K562 (cell line): Measurements from ENCODE around the gene EIF3K. TPM values are rescaled to one million over a fixed set of nuclear protein-coding genes. Genes with fewer than 3 reads are reported as not detected.
A peak's percentile ranks its signal among the peaks of the same experiment; 100 is the strongest.

Experiments
- ARID2 ChIP-seq: fragments of 450-650 bp; IDR thresholded peaks from 2 replicates; pipeline ENCODE4 v1.6.1; 2017; ENCODE audit warnings: antibody characterized with exemption, mild to moderate bottlenecking
- CHD7 ChIP-seq: fragments of 200-600 bp; sonication (generic); IDR thresholded peaks from one replicate; pipeline ENCODE4 v1.6.1; 2012; ENCODE audit warnings: mild to moderate bottlenecking, low read depth, low read length, inconsistent platforms
- ELF2 ChIP-seq: fragments of 250-450 bp; sonication (Bioruptor Pico); IDR thresholded peaks from 2 replicates; pipeline ENCODE4 v1.5.0; 2021; ENCODE audit warnings: mild to moderate bottlenecking
- FIP1L1 ChIP-seq: fragments of 200-400 bp; formaldehyde crosslinking; IDR thresholded peaks from 2 replicates; pipeline ENCODE4 v1.6.1; 2018; ENCODE audit warnings: mild to moderate bottlenecking, low read depth, low read length; ENCODE audit not compliant: poor library complexity, severe bottlenecking
- FOXK1 ChIP-seq: sonication (generic); formaldehyde crosslinking; IDR thresholded peaks from 2 replicates; pipeline ENCODE4 v1.8.0; 2022; ENCODE audit warnings: missing genetic modification reagents, mild to moderate bottlenecking, borderline replicate concordance
- HES1 ChIP-seq: fragments of 450-650 bp; IDR thresholded peaks from 2 replicates; pipeline ENCODE4 v1.6.1; 2016; ENCODE audit warnings: low read depth, mild to moderate bottlenecking, moderate library complexity
- MBD2 ChIP-seq: sonication (generic); IDR thresholded peaks from 2 replicates; pipeline ENCODE4 v1.6.1; 2016; ENCODE audit warnings: low read depth, borderline replicate concordance
- NBN ChIP-seq: fragments of 450-650 bp; IDR thresholded peaks from 2 replicates; pipeline ENCODE4 v1.6.1; 2016; ENCODE audit warnings: low read depth, mild to moderate bottlenecking
- PYGO2 ChIP-seq: fragments of 450-650 bp; IDR thresholded peaks from 2 replicates; pipeline ENCODE4 v1.6.1; 2016; ENCODE audit warnings: mild to moderate bottlenecking, missing genetic modification characterization, moderate library complexity, missing compliant biosample characterization
- RBM14 ChIP-seq: fragments of 200-400 bp; formaldehyde crosslinking; IDR thresholded peaks from 2 replicates; pipeline ENCODE4 v1.6.1; 2018; ENCODE audit warnings: low read depth, mild to moderate bottlenecking, low read length, moderate library complexity, borderline replicate concordance; ENCODE audit not compliant: insufficient read depth
- TFAP4 ChIP-seq: sonication (generic); formaldehyde crosslinking; IDR thresholded peaks from 2 replicates; pipeline ENCODE4 v1.8.0; 2022; ENCODE audit warnings: missing genetic modification reagents, mild to moderate bottlenecking, moderate library complexity, borderline replicate concordance
- ZNF212 ChIP-seq: fragments of 450-650 bp; formaldehyde crosslinking; IDR thresholded peaks from 2 replicates; pipeline ENCODE4 v1.4.0; 2020; ENCODE audit warnings: mild to moderate bottlenecking
- ZNF282 ChIP-seq: sonication (generic); formaldehyde crosslinking; IDR thresholded peaks from 2 replicates; pipeline ENCODE4 v1.8.1; 2023; ENCODE audit warnings: missing genetic modification reagents
- polyA plus RNA-seq, 8 experiments: library from polyadenylated mRNA; depleted of rRNA in 4 of 8; stranded (reverse) in 5 of 8; unstranded in 3 of 8; fragments of >200 nt; fragmentation: Nextera tagmentation in 2 of 8; fragmentation: Illumina TruSeq in 1 of 8; extraction: Ambion mirVana in 2 of 8; extraction: Trizol in 1 of 8; gene quantifications; 2 replicates each; pipeline versions ENCODE4 v1.2.1 to v1.2.3, GENCODE V29; 2011 to 2014; ENCODE audit warnings: inconsistent platforms in 1 of 8, missing spikeins in 1 of 8
- total RNA-seq, 7 experiments: library from RNA; depleted of rRNA in 6 of 7; stranded (reverse); fragments of >200 nt in 6 of 7; fragmentation: Illumina TruSeq in 2 of 7; extraction: Trizol in 2 of 7; gene quantifications; 2 replicates each; pipeline versions ENCODE4 v1.2.1 to v1.2.3, GENCODE V29; 2011 to 2021; ENCODE audit warnings: low replicate concordance in 1 of 7

EIF3K gene
- total and polyA plus RNA-seq, 9 of the 15 experiments (the other 6 are each of a cell fraction or from before 2014, with no cell fraction given) = 387 to 1,827 (median 733) TPM

- TF ChIP-seq RBM14 (no peak), ELF2 (CRISPR knock-in tag) (no peak), FOXK1 (CRISPR knock-in tag) (peak; percentile 90; the same call in 1 of the 2 replicates), ZNF282 (no peak), PYGO2 (tag) (peak; percentile 2; the same call in 1 of the 2 replicates), CHD7 (no peak), NBN (peak; percentile 98), ARID2 (0 out of 2 replicates have a peak, but pooled peaks have one; percentile 43), MBD2 (peak; percentile 88), TFAP4 (CRISPR knock-in tag) (peak; percentile 88), HES1 (peak; percentile 90), FIP1L1 (no peak), ZNF212 (CRISPR knock-in tag) (no peak)
Observed at GRCh38 chr19:38676023-38676877, 57.3 kb downstream of the EIF3K start (continued).
